ENCODE data around the gene CSTF1.

CSTF1 gene

GRCh38 chr20:56392132-56392880 lies at the start of gene CSTF1, which contains the start of gene AURKA:
Gene CSTF1, plus strand, starts transcription at chr20:56392645. Its CDS starts 2,908 bp downstream, at chr20:56395553.
Gene AURKA, minus strand, starts transcription at chr20:56392215. Its CDS starts 4,018 bp downstream, at chr20:56388197.
- peak; percentile 100 for DNase-seq (ENCODE audit: low read depth)

DNA sequence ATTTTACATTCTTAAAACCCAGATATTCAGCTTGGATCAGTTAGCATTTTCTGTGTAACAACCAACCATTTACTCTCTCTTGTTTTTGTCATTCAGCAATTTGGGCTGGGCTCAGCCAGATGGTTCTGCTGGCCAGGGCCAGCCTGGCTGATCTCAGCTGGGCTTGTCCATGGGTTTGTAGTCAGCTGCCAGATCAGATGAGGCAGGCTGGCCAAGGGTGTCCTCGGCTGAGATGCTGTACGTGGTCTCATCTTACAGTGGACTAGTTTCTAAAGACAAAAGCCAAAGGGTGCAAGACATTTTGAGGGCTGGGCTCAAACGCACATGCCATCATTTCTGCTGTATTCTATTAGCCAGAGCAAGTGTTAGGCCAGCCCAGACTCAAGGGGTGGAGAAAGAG lies 49.7 kb upstream of the CSTF1 start:
- DNase-seq (ENCODE audit: low read depth), result no peak

- DNase-seq (ENCODE audit: low read depth), result no peak
Observed at GRCh38 chr20:56343861-56344381, 48.5 kb upstream of the CSTF1 start.

DNA sequence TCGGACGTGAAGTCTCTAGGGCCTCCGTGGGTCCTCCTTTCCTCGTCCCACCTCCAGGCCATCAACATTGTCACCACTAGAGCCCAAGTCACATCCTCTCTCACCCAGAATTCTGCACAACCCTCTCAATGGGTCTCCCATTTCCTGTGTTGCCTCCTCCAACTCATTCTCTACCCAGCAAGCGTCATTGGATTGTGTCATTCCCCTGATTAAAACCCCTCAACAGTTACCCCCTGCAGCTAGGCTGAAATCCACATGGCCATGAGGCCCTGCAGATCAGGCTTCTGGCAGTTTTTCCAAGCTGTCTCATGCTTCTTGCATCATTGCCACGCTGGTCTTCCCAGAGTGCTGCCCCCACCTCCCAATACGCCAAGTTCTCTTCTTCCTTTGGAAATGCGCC lies 46.5 kb upstream of the CSTF1 start:
- DNase-seq (ENCODE audit: low read depth), result no peak

GRCh38 chr20:56347628-56348304 lies 44.7 kb upstream of the CSTF1 start:
- DNase-seq (ENCODE audit: low read depth), result no peak

GRCh38 chr20:56348305-56348693 lies 44.1 kb upstream of the CSTF1 start:
- DNase-seq (ENCODE audit: low read depth), result no peak

DNA sequence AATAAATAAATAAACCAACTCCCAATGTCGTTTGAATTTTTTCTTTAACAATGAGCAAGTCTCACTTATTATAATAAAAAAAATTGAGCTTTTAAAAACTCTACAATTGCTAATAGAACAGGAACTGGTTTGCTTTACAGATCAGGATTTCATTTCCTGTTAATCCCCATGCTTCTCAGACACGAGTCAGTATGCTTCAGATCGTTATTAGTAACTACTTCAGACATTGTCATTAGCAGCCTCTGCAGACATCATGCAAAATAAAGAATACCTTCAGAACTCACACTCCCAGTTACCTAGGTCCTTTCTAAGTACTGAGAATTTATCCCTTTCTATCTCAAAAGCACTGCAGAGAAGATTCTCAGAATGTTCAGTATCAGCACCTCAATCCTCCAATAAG lies 43.7 kb upstream of the CSTF1 start:
- no peak for DNase-seq (ENCODE audit: low read depth)

DNA sequence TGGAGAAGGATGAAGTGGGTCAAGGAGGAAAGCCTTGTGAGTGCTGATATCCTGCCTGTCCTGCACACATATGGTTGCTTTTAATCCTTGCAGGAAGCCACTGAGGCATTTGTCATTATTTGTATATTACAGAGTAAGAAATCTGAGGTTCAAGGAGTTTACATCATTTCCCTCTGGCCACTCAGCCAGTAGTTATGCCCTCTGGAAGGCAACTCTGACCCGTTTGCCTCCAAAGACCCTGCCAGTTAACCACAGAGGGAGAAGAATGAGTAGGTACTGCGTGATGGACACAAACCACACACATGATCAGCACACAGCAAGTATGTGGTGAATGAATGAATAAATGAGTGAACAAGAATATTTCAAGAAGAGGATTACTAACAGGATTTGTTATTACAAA lies 41.6 kb upstream of the CSTF1 start:
- DNase-seq (ENCODE audit: low read depth), result peak; percentile 32

GRCh38 chr20:56352345-56353055 lies 39.9 kb upstream of the CSTF1 start:
- DNase-seq (ENCODE audit: low read depth), result peak; percentile 28

- DNase-seq (ENCODE audit: low read depth), result no peak
Observed at GRCh38 chr20:56353356-56353755, 39.1 kb upstream of the CSTF1 start.

DNA sequence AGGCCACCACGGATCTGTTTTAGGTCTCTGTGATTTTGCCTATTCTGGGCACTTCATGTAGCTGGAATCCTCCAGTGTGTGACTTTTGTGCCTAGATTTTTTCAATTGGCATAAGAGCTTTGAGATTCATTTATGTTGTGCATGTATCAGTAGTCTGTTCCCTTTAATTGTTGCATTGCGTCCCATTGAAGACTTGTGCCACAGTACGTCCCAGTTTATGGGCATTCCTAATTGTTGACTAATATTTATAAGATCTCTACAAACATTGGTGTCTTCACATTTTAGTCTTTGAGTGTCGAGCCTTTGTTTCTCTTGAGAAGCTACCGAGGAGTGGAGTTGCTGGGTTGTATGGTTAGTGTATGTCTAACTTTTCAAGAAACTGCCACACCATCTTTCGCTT lies 34.4 kb upstream of the CSTF1 start:
- DNase-seq (ENCODE audit: low read depth), result no peak

GRCh38 chr20:56358600-56359211 lies 33.7 kb upstream of the CSTF1 start, which contains the start of gene FAM210B:
Gene FAM210B, plus strand, starts transcription at chr20:56358974. Its CDS starts 32 bp downstream, at chr20:56359006.
- peak; percentile 82 for DNase-seq (ENCODE audit: low read depth)

GRCh38 chr20:56359212-56360132 lies 33.0 kb upstream of the CSTF1 start:
- DNase-seq (ENCODE audit: low read depth), result peak; percentile 29

GRCh38 chr20:56360133-56360907 lies 32.1 kb upstream of the CSTF1 start:
- no peak for DNase-seq (ENCODE audit: low read depth)

GRCh38 chr20:56360908-56361205 lies 31.6 kb upstream of the CSTF1 start:
- DNase-seq (ENCODE audit: low read depth), result no peak

GRCh38 chr20:56361900-56362299 lies 30.5 kb upstream of the CSTF1 start:
- no peak for DNase-seq (ENCODE audit: low read depth)

- no peak for DNase-seq (ENCODE audit: low read depth)
Observed at GRCh38 chr20:56362833-56363413, 29.5 kb upstream of the CSTF1 start.

GRCh38 chr20:56363491-56363890 lies 29.0 kb upstream of the CSTF1 start:
- DNase-seq (ENCODE audit: low read depth), result no peak

- no peak for DNase-seq (ENCODE audit: low read depth)
Observed at GRCh38 chr20:56368351-56369134, 23.9 kb upstream of the CSTF1 start.

Data from GM04504 (cell line).